Measurements from ENCODE around the gene PALM2AKAP2. TPM values are rescaled to one million over a fixed set of nuclear protein-coding genes. Genes with fewer than 3 reads are reported as not detected.

Gene PALM2AKAP2
- under 0.01 TPM for total RNA-seq

DNA sequence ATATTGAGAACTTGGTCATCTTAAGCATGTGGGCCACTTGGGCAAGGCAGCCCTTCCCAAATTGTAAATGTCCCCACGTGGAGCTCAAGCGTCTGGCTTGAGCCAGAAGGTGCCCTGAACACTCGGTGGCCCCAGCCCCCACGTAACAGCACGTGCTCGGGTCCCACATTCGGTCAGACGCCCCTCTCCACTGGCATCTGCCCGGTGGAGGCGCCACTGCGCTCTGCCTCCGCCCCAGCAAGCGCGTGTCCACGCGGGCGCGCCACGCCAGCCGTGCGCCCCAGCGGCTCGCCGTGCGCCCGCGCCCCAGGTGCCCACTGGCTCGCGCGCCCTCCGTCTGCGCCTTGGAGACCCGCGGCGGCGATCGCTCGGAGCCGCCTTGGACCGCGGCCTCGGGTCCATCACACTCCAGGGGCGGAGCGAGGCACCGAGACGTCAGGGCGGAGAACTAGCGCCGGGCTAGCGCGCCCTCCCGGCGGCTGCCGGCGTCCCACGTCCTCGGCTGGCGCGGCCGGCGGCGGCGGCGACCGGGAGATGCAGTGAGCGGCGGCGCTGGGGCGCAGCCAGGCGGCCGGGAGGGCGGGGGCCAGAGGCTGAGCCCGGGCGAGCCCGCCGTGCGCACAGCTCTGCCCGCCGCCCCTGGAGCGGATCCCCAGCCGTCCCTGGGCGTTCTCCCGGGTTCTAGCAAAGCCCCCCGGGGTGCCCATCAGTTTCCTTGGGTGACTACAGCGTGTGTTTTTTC, at the start of gene PALM2AKAP2:
Gene PALM2AKAP2, plus strand, starts transcription at position 488 of the 742 bp plus-strand sequence. CDS start 291 bp downstream, outside the sequence.
- DNase-seq (ENCODE audit: low read depth in 2 of 3, low spot score in 2 of 3), result peak in 2 of 3 donors; percentile 12 to 30

DNA sequence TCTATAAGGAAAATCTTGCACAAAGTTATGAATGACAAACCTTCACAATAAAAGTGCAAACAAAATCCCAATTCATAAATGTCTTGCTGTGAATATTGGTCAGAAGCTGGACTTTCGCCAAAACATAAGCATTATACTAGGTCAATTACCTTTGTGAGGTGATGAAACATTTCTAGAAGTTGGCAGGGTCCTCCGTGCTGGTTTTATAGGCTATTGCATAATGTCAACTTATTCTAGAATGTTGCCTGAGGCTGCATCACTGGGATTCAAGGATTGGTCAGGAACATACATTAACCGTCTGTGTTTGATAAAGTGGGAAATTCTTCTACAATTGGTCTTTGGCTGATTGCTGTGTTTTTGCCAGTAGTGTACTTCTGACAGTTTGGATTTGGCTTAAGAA, 49.8 kb upstream of the PALM2AKAP2 start:
- DNase-seq (ENCODE audit: low read depth in 2 of 3, low spot score in 2 of 3), result no peak

DNA sequence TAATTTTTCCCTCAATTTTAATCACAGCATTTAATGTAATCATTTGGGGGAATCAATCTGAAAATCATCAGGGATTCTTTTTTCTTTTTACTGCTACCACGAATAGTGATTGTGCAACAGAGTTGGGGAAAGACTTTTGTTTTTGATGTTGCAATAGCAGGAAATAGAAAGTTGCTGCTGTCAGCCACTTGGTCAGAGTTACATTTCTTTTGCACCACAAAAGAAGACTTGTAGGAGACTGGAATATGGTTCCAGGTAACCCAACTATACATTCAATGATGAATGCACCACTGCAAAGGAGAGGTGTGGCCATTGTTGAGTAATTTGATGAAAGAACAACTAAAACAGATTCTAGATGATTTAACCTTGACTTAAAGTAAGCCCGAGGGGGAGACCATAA, 46.3 kb upstream of the PALM2AKAP2 start:
- no peak for DNase-seq (ENCODE audit: low read depth in 2 of 3, low spot score in 2 of 3)

DNA sequence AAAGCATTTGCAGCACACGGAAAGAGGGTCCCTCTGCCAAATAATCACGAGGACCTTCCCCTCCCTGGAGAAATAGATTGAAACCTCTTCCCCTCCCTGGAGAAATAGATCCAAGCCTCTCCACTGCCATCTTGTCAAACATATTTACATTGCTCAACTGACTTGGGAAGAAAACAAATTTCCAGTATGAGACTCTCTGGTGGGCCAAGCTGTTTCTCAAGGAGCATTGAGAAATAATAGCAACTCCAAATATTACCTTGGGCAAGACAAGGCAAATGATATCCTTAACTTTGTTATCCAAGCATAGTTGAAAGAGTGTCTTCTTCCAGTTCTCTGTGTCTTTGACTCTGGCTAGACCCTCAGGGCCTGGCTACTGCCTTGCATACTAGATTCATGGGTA, 45.2 kb upstream of the PALM2AKAP2 start:
- no peak for DNase-seq (ENCODE audit: low read depth in 2 of 3, low spot score in 2 of 3)

DNA sequence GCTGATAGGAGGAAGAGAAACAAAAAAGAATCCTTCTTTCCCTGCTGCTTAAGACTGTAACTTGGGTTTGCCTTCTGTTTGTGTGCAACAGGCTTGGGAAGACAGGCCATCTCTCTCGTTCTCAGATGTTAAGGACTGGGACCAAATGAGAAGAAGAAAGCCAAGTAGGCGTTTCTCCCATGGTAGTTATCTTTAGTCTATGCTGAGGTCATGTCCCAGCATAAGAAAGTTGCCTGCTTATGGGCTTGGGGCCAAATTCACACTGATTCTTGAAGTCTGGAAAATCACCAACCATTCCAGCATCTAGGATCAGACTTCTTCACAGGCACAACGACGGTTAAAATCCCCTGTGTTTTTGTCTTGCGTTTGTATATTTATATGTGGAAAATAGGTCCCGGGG, 44.2 kb upstream of the PALM2AKAP2 start:
- DNase-seq (ENCODE audit: low read depth in 2 of 3, low spot score in 2 of 3), result no peak

DNA sequence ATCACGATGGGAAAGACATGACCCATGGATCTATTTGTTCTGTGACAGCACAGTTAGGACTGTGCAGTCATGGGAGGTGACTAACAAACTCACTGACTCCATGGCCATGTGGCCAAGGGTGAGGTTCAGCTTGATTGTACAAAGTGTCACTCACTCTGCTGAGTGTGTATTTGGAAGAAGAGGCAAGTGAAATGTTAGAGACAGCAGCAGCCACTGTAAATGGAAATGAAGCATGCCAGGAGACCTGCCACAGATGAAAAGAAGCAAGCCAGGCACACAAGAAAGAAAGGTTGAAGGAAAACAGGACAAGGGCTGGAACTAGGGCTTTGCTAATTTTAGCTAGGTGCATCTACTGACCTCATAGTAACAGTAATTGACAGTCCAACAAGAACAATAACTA, 42.7 kb upstream of the PALM2AKAP2 start:
- no peak for DNase-seq (ENCODE audit: low read depth in 2 of 3, low spot score in 2 of 3)

DNA sequence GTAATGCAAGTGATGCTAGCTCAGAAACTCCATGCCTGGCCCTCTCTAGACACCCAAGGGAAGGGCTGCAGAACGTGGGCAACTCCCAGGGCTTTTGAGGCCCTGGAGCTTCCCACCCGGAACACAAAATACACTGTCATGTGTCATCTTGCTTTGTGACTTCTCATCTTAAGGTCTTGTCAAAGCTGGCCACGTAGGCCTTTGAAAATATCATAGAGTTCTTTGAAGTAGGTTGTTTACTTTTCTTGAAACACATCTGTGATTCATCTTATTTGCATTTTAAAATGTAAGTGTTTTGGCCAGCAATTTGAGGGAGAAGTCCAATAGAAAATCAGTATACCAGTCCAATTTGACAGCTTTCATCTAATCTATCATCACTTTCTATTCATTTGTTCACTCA, 40.2 kb upstream of the PALM2AKAP2 start:
- no peak for DNase-seq (ENCODE audit: low read depth in 2 of 3, low spot score in 2 of 3)

DNA sequence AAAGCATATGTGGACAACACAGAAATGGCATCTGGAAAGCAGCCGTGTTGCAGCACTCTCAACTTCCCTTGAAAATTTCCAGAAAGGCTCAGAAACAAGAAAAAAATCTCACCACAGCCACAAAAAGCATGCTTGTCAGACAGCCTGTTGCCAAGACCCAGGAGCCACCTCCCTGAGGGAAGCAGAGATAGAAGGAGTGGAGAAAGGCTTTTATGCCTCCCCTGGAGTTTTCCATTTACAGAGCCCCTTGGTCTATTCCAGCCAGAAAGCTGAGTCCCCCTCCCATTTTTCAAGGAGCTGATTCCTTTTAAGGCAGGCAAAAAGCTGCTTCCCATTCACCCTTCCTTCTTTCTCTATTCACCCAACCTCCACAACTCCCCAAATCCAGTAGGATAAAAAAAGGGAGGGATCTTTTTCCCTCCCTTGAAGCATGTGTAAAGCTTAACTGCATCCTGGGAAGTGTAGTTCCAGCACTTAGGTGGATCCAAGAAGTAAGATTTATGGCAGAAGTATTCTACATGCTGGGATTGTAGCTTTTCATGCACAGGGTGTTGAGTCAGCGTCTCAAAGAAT, 37.1 kb upstream of the PALM2AKAP2 start:
- no peak for DNase-seq (ENCODE audit: low read depth in 2 of 3, low spot score in 2 of 3)

DNA sequence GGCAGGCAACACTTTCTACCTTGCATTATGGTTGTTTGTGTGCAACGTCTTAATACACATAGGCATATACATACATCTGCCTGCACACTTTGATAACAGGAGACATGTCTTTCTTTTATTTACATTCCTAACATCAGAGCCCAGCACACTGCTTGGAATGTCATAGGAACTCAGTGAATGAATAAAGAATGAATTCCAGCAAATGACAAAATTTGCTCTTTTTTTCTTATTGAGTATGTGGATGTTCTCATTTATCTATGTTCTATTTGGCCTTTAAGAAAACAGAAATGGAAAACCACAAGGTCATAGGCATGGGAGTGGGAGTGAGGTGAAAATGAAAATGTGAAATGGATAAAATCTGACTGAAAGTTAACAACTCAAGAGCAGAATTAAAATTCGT, 36.3 kb upstream of the PALM2AKAP2 start:
- no peak for DNase-seq (ENCODE audit: low read depth in 2 of 3, low spot score in 2 of 3)

DNA sequence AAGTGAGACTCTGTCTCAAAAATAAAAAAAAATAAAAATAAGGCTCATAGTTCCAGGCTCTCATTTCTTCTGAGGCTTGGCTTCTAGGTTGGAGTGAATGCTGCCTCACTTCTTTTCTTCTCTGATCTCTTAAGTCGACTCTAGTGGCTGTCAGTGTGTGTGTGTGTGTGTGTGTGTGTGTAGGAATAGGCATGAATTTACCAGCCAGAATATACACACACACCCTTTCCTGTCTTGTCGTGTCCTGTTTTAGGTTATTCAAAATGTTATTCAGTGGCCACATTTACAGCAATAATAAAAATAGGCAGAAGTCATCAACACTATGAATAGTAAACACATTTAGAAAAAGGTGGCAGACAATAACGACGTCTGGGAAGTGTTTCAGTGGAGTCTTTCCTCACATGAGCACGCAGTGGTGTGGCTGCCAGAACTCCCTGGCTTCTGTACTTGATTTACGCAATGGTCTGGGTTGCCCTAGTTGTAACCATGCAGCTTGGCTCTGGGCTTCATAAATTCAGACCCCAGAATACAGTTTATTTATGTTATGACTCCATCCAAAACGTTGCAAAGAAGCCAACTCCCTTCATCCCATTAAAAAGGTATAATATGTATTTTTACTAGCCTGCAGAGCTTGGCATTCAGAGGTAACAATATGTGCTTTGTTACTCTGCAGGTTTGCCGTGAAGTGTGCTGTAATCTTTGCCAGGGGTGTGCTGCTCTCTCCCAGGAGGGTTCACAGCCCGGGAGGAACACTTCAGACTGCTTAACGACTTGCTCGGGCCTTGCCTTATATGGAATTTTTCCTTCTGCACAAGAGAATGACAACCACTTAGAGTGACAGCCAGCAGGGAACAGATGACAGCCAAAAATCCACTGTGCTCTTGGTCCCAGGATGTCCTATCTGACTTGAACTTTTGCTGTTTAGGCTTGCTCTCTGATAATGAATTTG, 34.4 kb upstream of the PALM2AKAP2 start:
- DNase-seq (ENCODE audit: low read depth in 2 of 3, low spot score in 2 of 3), result no peak

DNA sequence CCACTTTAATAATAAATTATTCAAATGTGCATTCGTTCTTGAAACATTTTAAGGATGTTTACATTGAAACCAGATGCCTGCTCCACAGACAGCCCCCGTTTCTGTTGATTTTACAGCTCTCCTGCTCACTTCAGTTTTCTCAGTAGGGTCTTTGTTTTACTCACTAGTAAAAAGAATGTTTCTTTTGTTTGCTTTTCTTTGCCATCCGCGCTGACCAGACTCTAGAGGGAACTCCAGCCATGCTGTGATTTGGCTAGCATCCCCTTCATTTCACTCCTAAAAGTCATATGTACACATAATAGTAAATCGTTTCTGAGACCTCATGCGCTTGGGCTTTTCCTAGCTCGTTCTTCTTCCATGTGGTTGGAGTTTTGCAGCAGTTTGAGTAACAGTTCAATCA, 28.7 kb upstream of the PALM2AKAP2 start:
- DNase-seq (ENCODE audit: low read depth in 2 of 3, low spot score in 2 of 3), result no peak

DNA sequence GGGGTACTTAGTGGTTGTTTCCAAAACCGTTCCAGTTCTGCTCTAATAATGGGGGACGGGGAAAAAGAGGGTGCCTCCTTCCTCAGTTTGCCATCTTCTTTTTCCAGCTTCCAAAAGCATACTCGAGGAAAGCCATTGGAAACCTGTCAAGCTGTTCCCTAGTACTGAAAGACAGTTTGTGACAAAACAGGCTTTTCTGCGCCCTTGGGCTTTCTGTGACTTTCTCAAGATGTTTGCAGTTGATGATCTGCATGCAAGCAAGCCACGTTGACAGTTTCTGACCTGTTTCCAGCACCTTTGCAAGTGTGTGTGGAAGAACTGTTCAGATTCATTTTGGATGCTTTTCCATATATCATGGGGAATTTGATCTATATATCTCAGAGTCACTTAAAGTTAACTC, 26.7 kb upstream of the PALM2AKAP2 start:
- DNase-seq (ENCODE audit: low read depth in 2 of 3, low spot score in 2 of 3), result no peak

DNA sequence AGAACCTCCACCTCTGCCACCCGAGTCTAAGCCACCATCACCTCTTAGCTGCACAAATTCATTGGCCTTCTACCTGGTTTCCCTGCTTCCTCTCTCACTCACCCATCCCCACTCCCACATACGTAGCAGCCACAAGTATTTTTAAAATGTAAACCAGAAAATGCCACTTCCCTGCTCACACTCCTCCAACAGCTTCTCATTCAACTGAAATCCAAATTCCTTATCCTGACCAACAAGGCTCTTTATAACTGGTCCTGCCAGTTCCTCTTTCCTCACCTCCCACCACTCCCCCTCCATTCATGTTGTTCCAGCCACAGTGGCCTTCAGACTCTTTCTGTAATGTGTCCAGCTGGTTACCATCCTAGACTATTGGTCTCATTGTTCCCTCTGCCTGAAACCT, 25.0 kb upstream of the PALM2AKAP2 start:
- no peak for DNase-seq (ENCODE audit: low read depth in 2 of 3, low spot score in 2 of 3)

DNA sequence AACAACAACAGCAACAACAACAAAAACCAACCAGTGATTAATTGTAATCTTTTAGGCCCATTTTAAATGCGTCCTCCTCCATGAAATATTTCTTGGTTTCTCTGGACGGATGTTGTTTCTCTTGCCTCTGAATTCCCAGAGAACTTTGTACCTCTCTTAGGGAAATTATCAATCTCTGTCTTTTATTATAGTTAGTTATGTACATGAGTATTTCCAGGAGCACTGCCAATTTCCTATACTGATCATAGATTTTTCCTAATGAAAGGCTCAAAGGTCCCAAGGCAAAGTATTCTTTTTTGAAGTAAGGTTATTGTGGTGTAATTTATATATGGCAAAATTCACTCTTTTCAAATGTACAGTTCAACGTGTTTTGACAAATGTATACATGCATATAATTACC, 20.4 kb upstream of the PALM2AKAP2 start:
- DNase-seq (ENCODE audit: low read depth in 2 of 3, low spot score in 2 of 3), result no peak

DNA sequence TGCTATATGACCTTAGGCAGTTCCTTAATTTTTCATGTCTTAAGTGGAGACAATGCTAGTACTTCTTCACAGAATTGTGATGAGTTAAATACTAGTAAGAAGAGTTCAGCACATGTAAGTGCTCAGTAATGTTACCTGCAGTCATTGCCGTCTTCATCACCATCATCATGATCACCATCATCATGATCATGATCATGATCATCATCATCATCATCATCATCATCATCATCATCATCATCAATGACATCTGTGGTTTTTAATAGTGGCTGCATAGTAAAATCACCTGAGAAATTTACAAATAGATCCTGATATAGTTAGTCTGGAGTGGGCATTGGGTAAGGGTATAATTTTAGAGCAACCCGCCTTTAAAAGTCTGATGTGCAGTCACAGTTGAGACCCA, 14.7 kb upstream of the PALM2AKAP2 start:
- DNase-seq (ENCODE audit: low read depth in 2 of 3, low spot score in 2 of 3), result no peak

DNA sequence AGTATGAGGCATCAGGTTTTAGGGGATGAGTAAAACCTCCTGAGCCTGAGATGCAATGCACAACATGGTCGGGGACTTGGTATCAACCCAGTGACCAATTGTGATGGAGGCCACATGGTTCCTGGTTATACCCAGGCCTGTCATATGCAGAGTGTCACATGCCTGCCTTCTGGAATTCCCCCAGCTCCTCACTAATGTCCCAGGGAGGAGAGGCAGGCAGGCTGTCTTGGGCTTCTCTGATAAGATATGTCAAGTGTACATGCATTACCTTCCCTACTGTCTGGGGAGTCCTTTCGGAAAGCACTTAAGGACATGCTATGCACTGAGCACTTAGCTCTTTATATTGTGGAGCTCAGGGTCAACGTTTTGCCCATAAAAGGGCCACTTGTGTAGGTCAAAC, 14.2 kb upstream of the PALM2AKAP2 start:
- DNase-seq (ENCODE audit: low read depth in 2 of 3, low spot score in 2 of 3), result no peak

DNA sequence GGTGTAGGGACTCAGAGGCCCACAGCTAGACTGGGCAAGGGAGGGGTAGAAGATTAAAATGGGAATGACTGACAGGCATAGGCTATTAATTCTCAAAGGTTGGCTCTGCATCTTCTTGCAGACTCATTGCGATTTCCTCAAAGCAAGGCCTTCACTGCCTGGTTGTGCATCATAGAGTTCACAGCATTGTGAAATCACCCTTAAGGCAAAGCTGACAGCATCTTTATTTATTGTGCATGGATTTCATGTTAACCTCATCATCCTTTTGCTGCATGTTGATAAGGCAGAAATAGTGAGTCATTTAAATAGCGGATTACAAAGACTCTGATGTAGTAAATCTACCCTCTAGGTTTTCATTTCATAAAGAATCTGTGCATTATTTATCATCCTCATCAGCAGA, 13.6 kb upstream of the PALM2AKAP2 start:
- DNase-seq (ENCODE audit: low read depth in 2 of 3, low spot score in 2 of 3), result no peak

DNA sequence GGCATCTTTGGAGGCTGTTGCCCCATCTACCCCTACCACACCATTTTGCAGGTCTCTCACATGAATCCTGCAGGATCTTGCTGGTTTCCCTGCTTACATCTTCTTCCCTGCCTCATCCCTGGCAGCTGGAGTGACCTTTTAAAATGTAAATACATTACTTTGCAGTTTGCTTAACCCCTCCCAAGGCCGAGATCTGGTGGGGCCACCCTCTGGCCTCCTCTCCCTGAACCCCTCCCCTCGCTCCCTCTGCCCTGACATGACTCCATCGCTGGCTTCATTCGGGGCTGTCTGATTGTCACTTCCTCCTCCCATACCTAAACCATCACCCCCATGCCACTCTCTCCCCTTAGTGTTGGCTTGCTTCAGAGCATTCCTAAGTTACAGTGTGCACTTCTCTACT, 12.6 kb upstream of the PALM2AKAP2 start:
- no peak for DNase-seq (ENCODE audit: low read depth in 2 of 3, low spot score in 2 of 3)

DNA sequence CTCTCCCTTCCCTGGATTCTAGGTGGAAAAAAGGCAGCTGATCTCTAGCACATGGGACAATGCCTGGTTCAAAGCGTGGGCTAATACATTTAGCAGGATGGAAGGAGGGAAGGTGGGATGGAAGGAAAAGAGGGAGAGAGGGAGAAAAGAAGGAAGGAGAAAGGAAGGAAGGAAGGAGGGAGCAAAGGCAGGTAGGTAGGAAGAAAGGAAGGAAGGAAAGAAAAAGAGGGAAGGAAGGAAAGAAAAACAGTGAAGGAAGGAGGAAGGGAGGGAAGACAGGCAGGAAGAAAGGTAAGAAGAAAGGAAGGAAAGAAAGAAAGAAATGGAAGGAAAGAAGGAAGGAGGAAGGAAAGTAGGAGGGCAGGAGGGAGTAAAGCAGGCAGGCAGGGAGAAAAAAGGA, 12.2 kb upstream of the PALM2AKAP2 start:
- no peak for DNase-seq (ENCODE audit: low read depth in 2 of 3, low spot score in 2 of 3)

DNA sequence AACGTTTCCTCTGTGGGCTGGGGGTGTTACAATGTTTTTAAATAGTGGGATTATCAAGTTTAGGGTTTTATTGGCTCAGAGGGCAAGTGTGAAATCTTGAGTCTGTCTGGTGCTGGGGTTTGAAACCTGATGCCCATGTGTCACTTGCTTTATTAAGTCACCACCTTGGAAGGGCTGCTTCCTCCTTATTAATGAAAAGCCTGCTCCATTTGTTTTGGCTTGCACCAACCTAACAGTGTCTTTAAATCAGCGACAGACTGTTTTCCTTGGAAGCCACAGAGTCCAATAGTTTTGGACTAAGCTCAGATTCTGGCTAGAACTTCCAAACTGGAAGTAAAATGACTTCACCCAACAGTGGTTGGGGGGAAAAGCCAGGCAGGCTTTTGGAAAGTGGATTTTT, 10.7 kb upstream of the PALM2AKAP2 start:
- no peak for DNase-seq (ENCODE audit: low read depth in 2 of 3, low spot score in 2 of 3)

DNA sequence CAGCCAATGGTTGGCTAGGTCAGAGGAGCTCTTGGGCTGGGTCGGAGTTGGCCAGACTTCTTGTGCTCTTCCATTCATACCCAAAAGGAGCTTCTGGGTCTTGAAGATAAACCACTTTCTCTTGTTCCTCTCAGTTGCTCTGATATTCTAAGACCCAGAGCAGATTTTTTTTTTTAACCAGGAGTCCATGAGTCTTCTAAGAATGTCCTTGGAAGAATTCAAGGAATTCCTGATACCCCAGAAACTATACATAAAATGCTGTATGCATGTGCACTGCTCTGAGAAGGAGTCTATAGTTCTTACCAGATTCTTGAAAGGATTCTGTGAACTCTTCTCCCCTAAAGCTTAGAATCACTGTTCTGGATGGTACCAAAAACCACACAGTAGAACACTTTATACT, 9.9 kb upstream of the PALM2AKAP2 start:
- no peak for DNase-seq (ENCODE audit: low read depth in 2 of 3, low spot score in 2 of 3)

DNA sequence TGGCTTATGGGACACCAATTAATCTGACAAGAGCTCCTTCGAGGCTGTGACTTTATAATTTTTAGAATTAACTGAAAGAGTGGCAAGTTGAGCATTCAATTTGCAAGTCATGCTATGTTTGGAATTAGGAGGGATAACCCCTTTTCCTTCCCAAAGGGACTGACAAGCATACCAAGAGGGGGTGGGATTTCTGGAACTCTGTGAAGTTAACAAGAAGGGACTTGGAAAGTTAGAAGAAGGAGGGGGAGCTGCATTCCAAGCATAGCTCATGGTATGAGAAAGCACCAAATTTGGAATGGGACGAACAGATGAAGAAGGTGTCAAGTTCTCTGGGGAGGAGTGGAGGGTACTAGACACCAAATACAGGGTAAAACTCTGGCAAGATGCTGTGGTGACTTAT, 8.9 kb upstream of the PALM2AKAP2 start:
- DNase-seq (ENCODE audit: low read depth in 2 of 3, low spot score in 2 of 3), result no peak
